WTC11 (cell line): ENCODE results near the gene SPDYA.

Experiments
- CTCF ChIP-seq: fragments of 200-600 bp; IDR thresholded peaks from 2 replicates; pipeline ENCODE4 v1.8.0; 2022; ENCODE audit warnings: antibody characterized with exemption
- ESRRA ChIP-seq: sonication (generic); formaldehyde crosslinking; IDR thresholded peaks from 2 replicates; pipeline ENCODE4 v1.8.1; 2022; ENCODE audit warnings: mild to moderate bottlenecking, missing genetic modification reagents, borderline replicate concordance
- FOXP4 ChIP-seq: sonication (generic); formaldehyde crosslinking; IDR thresholded peaks from 2 replicates; pipeline ENCODE4 v1.8.0; 2022; ENCODE audit warnings: mild to moderate bottlenecking, missing genetic modification reagents
- HMGA2 ChIP-seq: fragments of 250-450 bp; sonication (Bioruptor Pico); IDR thresholded peaks from 2 replicates; pipeline ENCODE4 v1.4.0; 2021; ENCODE audit warnings: mild to moderate bottlenecking, moderate library complexity
- NR2C2 ChIP-seq: sonication (generic); formaldehyde crosslinking; IDR thresholded peaks from 2 replicates; pipeline ENCODE4 v1.8.0; 2022; ENCODE audit warnings: mild to moderate bottlenecking, missing genetic modification reagents
- SMAD3 ChIP-seq: sonication (generic); formaldehyde crosslinking; IDR thresholded peaks from 2 replicates; pipeline ENCODE4 v1.8.0; 2022; ENCODE audit warnings: missing genetic modification reagents, mild to moderate bottlenecking, borderline replicate concordance
- ZNF416 ChIP-seq: fragments of 250-450 bp; sonication (Bioruptor Pico); IDR thresholded peaks from 2 replicates; pipeline ENCODE4 v1.9.0; 2021; ENCODE audit warnings: mild to moderate bottlenecking, inconsistent platforms

- TF ChIP-seq CTCF (no peak), ZNF416 (no peak), ESRRA (CRISPR knock-in tag) (no peak), SMAD3 (CRISPR knock-in tag) (no peak), HMGA2 (no peak), FOXP4 (CRISPR knock-in tag) (no peak), NR2C2 (CRISPR knock-in tag) (no peak)
Measured at GRCh38 chr2:28898048-28898447, 87.4 kb downstream of the SPDYA start.
